Measurements from ENCODE around the gene MZT2B.

GRCh38 chr2:130231656-130232055 is 49.6 kb downstream of the MZT2B start:
- no peak for TF ChIP-seq POLR2A (IDR thresholded peaks at IDR 0.05)
- TF ChIP-seq, protein P1, sequence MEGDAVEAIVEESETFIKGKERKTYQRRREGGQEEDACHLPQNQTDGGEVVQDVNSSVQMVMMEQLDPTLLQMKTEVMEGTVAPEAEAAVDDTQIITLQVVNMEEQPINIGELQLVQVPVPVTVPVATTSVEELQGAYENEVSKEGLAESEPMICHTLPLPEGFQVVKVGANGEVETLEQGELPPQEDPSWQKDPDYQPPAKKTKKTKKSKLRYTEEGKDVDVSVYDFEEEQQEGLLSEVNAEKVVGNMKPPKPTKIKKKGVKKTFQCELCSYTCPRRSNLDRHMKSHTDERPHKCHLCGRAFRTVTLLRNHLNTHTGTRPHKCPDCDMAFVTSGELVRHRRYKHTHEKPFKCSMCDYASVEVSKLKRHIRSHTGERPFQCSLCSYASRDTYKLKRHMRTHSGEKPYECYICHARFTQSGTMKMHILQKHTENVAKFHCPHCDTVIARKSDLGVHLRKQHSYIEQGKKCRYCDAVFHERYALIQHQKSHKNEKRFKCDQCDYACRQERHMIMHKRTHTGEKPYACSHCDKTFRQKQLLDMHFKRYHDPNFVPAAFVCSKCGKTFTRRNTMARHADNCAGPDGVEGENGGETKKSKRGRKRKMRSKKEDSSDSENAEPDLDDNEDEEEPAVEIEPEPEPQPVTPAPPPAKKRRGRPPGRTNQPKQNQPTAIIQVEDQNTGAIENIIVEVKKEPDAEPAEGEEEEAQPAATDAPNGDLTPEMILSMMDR (IDR thresholded peaks at IDR 0.05): no peak

Measured in esophagus squamous epithelium (tissue), 4 donors.